ENCODE measurements around the gene SVEP1. TPM values are rescaled to one million over a fixed set of nuclear protein-coding genes. Genes with fewer than 3 reads are reported as not detected.

Gene SVEP1
- total RNA-seq, 1 experiment from 2014 or later = 0.45 TPM

DNA sequence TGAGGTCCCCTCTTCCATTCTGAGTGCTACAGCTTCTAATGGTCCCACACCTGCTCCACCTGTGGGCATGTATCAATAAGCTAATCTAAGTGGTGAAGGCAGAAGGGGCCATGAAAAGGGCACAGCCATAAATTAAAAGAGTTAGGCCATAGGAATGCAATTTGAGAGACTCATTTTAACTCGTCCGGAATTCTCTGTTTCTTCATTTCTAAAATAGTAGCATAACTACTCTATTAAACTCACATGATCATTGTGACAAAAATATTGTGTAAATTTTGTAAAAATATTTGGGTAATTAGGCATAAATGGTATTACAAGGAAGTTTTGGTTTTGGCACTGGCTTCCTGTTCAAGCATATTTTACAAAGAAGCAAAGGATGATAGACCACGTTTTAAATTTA lies 138.7 kb downstream of the SVEP1 start:
- intact Hi-C loops (cut with micrococcal nuclease; ENCODE audit: unreplicated experiment) = no loop called here
- Histone ChIP-seq H3K27ac (ENCODE audit: low read depth, low read length, poor library complexity, severe bottlenecking) (no peak overlapping the region), H3K27me3 (replicated peaks; ENCODE audit: insufficient read depth, low read depth, low read length, poor library complexity) (no peaks in the 10 kb centered on the region), H3K4me3 (ENCODE audit: low read depth, low read length, poor library complexity, severe bottlenecking) (no peak overlapping the region), H3K36me3 (ENCODE audit: insufficient read depth, low read length, poor library complexity, severe bottlenecking) (no peaks in the 10 kb centered on the region), H3K9me3 (ENCODE audit: low read depth, low read length, poor library complexity, severe bottlenecking) (no peaks in the 10 kb centered on the region), H3K4me1 (ENCODE audit: insufficient read depth, low read length, poor library complexity, severe bottlenecking) (no peaks in the 10 kb centered on the region)
- ChIA-PET CTCF (no interaction called here), POLR2A (ENCODE audit: low non-redundant PET) (no interaction called here)
- TF ChIP-seq, protein P1, sequence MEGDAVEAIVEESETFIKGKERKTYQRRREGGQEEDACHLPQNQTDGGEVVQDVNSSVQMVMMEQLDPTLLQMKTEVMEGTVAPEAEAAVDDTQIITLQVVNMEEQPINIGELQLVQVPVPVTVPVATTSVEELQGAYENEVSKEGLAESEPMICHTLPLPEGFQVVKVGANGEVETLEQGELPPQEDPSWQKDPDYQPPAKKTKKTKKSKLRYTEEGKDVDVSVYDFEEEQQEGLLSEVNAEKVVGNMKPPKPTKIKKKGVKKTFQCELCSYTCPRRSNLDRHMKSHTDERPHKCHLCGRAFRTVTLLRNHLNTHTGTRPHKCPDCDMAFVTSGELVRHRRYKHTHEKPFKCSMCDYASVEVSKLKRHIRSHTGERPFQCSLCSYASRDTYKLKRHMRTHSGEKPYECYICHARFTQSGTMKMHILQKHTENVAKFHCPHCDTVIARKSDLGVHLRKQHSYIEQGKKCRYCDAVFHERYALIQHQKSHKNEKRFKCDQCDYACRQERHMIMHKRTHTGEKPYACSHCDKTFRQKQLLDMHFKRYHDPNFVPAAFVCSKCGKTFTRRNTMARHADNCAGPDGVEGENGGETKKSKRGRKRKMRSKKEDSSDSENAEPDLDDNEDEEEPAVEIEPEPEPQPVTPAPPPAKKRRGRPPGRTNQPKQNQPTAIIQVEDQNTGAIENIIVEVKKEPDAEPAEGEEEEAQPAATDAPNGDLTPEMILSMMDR (conservative IDR thresholded peaks at IDR 0.05; ENCODE audit: low read depth, low read length) = no peak
- TF ChIP-seq EZH2 (IDR thresholded peaks at IDR 0.05; ENCODE audit: borderline replicate concordance, low read depth, low read length, poor library complexity, severe bottlenecking) = no peak
- no TSS peak for BruUV-seq (replicated peaks)
- DNase-seq (ENCODE audit: low spot score) = no peak

DNA sequence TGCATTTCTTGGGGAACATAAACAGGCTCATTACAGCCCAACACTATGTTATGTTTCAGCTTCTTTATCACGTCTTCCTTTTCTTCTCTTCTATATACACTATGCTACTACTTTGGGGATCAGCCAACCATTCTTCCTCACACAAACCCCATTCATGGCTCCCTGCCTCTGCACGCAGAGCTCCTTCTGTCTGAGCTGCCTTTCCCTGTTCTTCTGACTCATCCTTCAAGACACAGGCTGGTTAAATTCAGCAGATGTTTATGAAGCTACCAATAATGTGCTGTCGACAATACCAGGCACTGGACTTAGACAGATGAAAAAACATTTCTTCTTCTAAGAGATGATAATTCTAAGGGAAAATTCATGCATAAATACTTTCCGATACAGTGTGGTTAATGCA lies 139.4 kb downstream of the SVEP1 start:
- POLR2A ChIA-PET (ENCODE audit: low non-redundant PET) = no interaction called here
- Histone ChIP-seq H3K27me3 (replicated peaks; ENCODE audit: insufficient read depth, low read depth, low read length, poor library complexity) (no peaks in the 10 kb centered on the region), H3K4me1 (ENCODE audit: insufficient read depth, low read length, poor library complexity, severe bottlenecking) (no peaks in the 10 kb centered on the region), H3K27ac (ENCODE audit: low read depth, low read length, poor library complexity, severe bottlenecking) (no peak overlapping the region), H3K36me3 (ENCODE audit: insufficient read depth, low read length, poor library complexity, severe bottlenecking) (no peaks in the 10 kb centered on the region), H3K4me3 (ENCODE audit: low read depth, low read length, poor library complexity, severe bottlenecking) (no peak overlapping the region), H3K9me3 (ENCODE audit: low read depth, low read length, poor library complexity, severe bottlenecking) (no peaks in the 10 kb centered on the region)
- no TSS peak for BruUV-seq (replicated peaks)
- intact Hi-C loops (cut with micrococcal nuclease; ENCODE audit: unreplicated experiment) = no loop called here
- CTCF ChIA-PET = no interaction called here
- TF ChIP-seq, protein P1 (conservative IDR thresholded peaks at IDR 0.05; ENCODE audit: low read depth, low read length) = no peak
- TF ChIP-seq EZH2 (IDR thresholded peaks at IDR 0.05; ENCODE audit: borderline replicate concordance, low read depth, low read length, poor library complexity, severe bottlenecking) = no peak
- no peak for DNase-seq (ENCODE audit: low spot score)

DNA sequence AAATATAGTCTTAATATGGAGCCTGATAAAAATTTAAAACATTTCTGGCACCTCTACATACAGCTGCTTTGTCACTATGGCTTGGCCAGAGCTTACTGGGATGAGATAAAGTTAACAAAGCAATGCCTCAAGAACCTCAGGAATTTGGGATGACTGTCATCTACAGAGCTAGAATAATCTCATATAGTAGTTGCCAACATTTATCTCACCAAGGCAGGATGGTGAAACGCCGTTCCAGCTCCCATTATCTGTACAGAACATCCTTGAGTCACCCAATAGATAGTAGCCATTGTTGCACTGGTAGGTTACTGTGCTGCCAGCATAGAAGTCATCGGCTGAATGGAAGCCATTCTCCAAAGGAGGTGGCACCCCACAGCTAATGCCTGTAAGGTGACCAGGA lies 147.3 kb downstream of the SVEP1 start:
- H3K9me3 ChIP-seq (ENCODE audit: low read depth, low read length, poor library complexity, severe bottlenecking) = no peaks in the 10 kb centered on the region
- no peak overlapping the region for H3K27ac ChIP-seq (ENCODE audit: low read depth, low read length, poor library complexity, severe bottlenecking)
- intact Hi-C loops (cut with micrococcal nuclease; ENCODE audit: unreplicated experiment) = no loop called here
- TF ChIP-seq, protein P1 (conservative IDR thresholded peaks at IDR 0.05; ENCODE audit: low read depth, low read length) = no peak
- no peak for TF ChIP-seq EZH2 (IDR thresholded peaks at IDR 0.05; ENCODE audit: borderline replicate concordance, low read depth, low read length, poor library complexity, severe bottlenecking)
- no peaks in the 10 kb centered on the region for H3K27me3 ChIP-seq (replicated peaks; ENCODE audit: insufficient read depth, low read depth, low read length, poor library complexity)
- ChIA-PET CTCF (no interaction called here), POLR2A (ENCODE audit: low non-redundant PET) (no interaction called here)
- no peaks in the 10 kb centered on the region for H3K36me3 ChIP-seq (ENCODE audit: insufficient read depth, low read length, poor library complexity, severe bottlenecking)
- no peaks in the 10 kb centered on the region for H3K4me1 ChIP-seq (ENCODE audit: insufficient read depth, low read length, poor library complexity, severe bottlenecking)
- no TSS peak for BruUV-seq (replicated peaks)
- no peak for DNase-seq (ENCODE audit: low spot score)
- H3K4me3 ChIP-seq (ENCODE audit: low read depth, low read length, poor library complexity, severe bottlenecking) = no peak overlapping the region

Data from A673 (cell line).